Fibroblast of lung (primary cell): Measurements from ENCODE around the gene DLAT. TPM values are rescaled to one million over a fixed set of nuclear protein-coding genes. Genes with fewer than 3 reads are reported as not detected.

Experiments used
- DNase-seq, 2 donors: peaks; one replicate each; pipeline versions ENCODE4 v3.0.0 to v3.0.0-alpha.2; 2010; ENCODE audit warnings: low read depth in 2 of 2
- H2AFZ ChIP-seq: 2 replicates; pipeline ENCODE4 v1.5.1; 2012; ENCODE audit warnings: low read length, control low read depth, inconsistent platforms
- H3K27ac ChIP-seq: 2 replicates; pipeline ENCODE4 v1.5.1; 2011; ENCODE audit warnings: low read length, control low read depth; ENCODE audit not compliant: insufficient read depth
- H3K27me3 ChIP-seq: 2 replicates; pipeline ENCODE4 v1.5.1; 2011; ENCODE audit warnings: mild to moderate bottlenecking, low read length; ENCODE audit not compliant: control insufficient read depth, insufficient read depth
- H3K36me3 ChIP-seq: 2 replicates; pipeline ENCODE4 v1.5.1; 2011; ENCODE audit warnings: low read length; ENCODE audit not compliant: control insufficient read depth, insufficient read depth
- H3K4me1 ChIP-seq: 2 replicates; pipeline ENCODE4 v1.5.1; 2011; ENCODE audit warnings: low read length; ENCODE audit not compliant: control insufficient read depth, insufficient read depth; ENCODE audit errors: extremely low read depth
- H3K4me2 ChIP-seq: 2 replicates; pipeline ENCODE4 v1.5.1; 2011; ENCODE audit warnings: low read length, control low read depth; ENCODE audit not compliant: insufficient read depth; ENCODE audit errors: extremely low read depth
- H3K4me3 ChIP-seq, 4 experiments: fragments of 200-600 bp in 1 of 4; sonication (generic) in 1 of 4; replicated peaks in 1 of 4; 2 replicates each; pipeline ENCODE4 v1.5.1; 2011 to 2016; ENCODE audit warnings: low read length in 4 of 4, low read depth in 3 of 4, mild to moderate bottlenecking in 3 of 4, control low read depth in 2 of 4, inconsistent platforms in 1 of 4, mixed read lengths in 1 of 4; ENCODE audit not compliant: insufficient read depth in 1 of 4; ENCODE audit errors: control extremely low read depth in 1 of 4
- H3K79me2 ChIP-seq: 2 replicates; pipeline ENCODE4 v1.5.1; 2012; ENCODE audit warnings: mild to moderate bottlenecking, low read length, inconsistent platforms; ENCODE audit not compliant: control insufficient read depth, insufficient read depth
- H3K9ac ChIP-seq: 2 replicates; pipeline ENCODE4 v1.5.1; 2011; ENCODE audit warnings: mild to moderate bottlenecking, low read length, control low read depth; ENCODE audit not compliant: insufficient read depth
- H3K9me3 ChIP-seq: 2 replicates; pipeline ENCODE4 v1.5.1; 2012; ENCODE audit warnings: low read depth, low read length; ENCODE audit not compliant: control insufficient read depth, insufficient read depth
- H4K20me1 ChIP-seq: 2 replicates; pipeline ENCODE4 v1.5.1; 2011; ENCODE audit warnings: low read length; ENCODE audit not compliant: control insufficient read depth, insufficient read depth; ENCODE audit errors: extremely low read depth
- EZH2 ChIP-seq: IDR thresholded peaks from 2 replicates; pipeline ENCODE4 v1.5.1; 2012; ENCODE audit warnings: low read length, control low read depth, mild to moderate bottlenecking; ENCODE audit errors: missing control alignments
- polyA plus RNA-seq, 2 donors: library from polyadenylated mRNA; depleted of rRNA in 1 of 2; stranded (reverse) in 1 of 2; unstranded in 1 of 2; fragments of >200 nt; gene quantifications; 2 replicates each; pipeline ENCODE4 v1.2.1, GENCODE V29; 2011 to 2012; ENCODE audit warnings: missing spikeins in 1 of 2
- total RNA-seq: library from RNA; depleted of rRNA; stranded (reverse); fragments of >200 nt; gene quantifications from 2 replicates; pipeline ENCODE4 v1.2.1, GENCODE V29; 2014
- TF ChIP-seq, protein P1 (sequence below), 2 donors: IDR thresholded peaks in 1 of 2; conservative IDR thresholded peaks in 1 of 2; 1 replicate in 1 of 2; 2 replicates in 1 of 2; pipeline ENCODE4 v1.5.1; 2011 to 2012; ENCODE audit warnings: low read length in 2 of 2, control low read depth in 1 of 2, inconsistent platforms in 1 of 2, low read depth in 1 of 2, mild to moderate bottlenecking in 1 of 2

DLAT gene
- total and polyA plus RNA-seq, 2 donors (not counting 1 experiment from before 2014, with no cell fraction given) = 33.9 to 37.8 TPM

DNA sequence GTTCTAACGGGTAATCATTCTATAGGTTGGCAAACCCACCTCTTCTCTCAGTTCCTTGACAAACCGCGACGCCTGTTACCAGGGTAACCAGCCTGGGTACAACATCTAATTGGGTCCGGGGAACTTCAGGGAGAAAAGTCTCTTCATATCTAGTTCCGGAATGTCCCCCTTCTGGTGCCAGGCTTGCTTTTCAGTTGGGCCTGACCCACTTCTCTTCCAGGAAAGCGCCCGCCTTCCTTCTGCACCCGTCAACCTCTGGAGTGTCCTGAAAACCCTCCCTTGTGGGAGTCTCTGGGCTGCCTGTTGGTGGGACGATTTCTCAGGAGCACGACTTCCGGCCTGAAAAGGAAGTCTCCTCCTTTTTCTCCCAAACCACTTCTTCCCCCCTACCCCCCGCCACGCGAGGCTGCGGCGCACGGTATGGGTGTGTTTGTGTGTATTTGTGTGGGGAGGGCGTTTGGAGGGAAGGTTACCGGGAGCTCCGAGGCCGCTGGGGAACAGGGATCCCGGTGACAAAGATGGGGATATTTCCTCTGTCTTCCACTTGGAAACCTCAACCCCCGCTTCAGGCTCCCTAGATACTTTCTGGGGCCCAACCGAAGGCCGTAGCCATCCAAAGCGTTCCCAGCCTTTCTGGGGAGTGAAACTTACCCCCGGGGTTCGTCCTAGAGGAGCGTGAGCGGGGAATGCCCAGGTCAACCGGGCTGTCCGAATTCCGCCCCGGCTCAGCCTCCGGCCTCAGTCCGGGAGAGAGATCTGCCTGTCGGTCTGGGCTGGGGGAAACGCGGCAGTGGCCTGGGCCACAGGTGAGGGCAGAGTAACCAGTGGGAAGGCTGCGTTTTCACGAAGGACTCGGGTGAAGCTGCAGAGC, 49.0 kb downstream of the DLAT start, which contains the start of the genes NKAPD1 and PIH1D2:
TSS of gene NKAPD1 (plus strand) at position 359 of the 871 bp plus-strand sequence. CDS start 1,276 bp downstream, outside the sequence.
TSS of gene PIH1D2 (minus strand) at position 77 of the 871 bp plus-strand sequence. CDS start 843 bp downstream, outside the sequence.
- Histone ChIP-seq H2AFZ (peak within 1 kb of the TSS; percentile 81), H3K4me2 (peak within 1 kb of the TSS; percentile 95), H3K4me3 (peak within 1 kb of the TSS; percentile 85 to 96 (median 92)), H3K79me2 (peaks cover 15% of the 10 kb centered on the region), H3K9ac (peak within 1 kb of the TSS; percentile 84), H3K27ac (peak within 1 kb of the TSS; percentile 90), H4K20me1 (no peaks in the 10 kb centered on the region), H3K4me1 (no peaks in the 10 kb centered on the region), H3K36me3 (peaks cover 3% of the 10 kb centered on the region), H3K9me3 (no peaks in the 10 kb centered on the region), H3K27me3 (no peaks in the 10 kb centered on the region)
- peak; percentile 86 to 94 for DNase-seq
- TF ChIP-seq EZH2 = no peak
- TF ChIP-seq, protein P1, sequence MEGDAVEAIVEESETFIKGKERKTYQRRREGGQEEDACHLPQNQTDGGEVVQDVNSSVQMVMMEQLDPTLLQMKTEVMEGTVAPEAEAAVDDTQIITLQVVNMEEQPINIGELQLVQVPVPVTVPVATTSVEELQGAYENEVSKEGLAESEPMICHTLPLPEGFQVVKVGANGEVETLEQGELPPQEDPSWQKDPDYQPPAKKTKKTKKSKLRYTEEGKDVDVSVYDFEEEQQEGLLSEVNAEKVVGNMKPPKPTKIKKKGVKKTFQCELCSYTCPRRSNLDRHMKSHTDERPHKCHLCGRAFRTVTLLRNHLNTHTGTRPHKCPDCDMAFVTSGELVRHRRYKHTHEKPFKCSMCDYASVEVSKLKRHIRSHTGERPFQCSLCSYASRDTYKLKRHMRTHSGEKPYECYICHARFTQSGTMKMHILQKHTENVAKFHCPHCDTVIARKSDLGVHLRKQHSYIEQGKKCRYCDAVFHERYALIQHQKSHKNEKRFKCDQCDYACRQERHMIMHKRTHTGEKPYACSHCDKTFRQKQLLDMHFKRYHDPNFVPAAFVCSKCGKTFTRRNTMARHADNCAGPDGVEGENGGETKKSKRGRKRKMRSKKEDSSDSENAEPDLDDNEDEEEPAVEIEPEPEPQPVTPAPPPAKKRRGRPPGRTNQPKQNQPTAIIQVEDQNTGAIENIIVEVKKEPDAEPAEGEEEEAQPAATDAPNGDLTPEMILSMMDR (conservative IDR thresholded peaks at IDR 0.05 in 1 of 2, IDR thresholded peaks at IDR 0.05 in 1 of 2; ENCODE audit: low read depth in 1 of 2, low read length in 2 of 2) = peak in 1 of 2 donors; percentile 4

DNA sequence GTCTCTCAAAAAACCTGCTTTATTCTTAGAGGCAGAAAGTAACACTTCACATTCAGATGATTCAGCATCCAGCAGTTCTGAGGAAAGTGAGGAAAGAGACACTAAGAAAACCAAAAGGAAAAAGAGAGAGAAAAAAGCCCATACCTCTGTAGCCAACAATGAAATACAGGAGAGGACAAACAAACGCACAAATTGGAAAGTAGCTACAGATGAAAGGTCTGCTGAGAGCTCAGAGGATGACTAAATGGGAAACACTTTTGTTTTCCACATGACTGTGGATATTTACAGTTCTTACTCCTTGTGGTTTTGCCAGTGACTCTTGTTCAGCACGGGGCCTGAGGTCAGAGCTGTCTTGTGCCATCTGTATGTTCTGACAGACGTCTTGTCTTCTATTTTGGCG, 57.5 kb downstream of the DLAT start:
- Histone ChIP-seq H3K4me1 (no peaks in the 10 kb centered on the region), H3K4me3 (no peak overlapping the region), H3K9me3 (no peaks in the 10 kb centered on the region), H3K36me3 (peaks cover 6% of the 10 kb centered on the region), H4K20me1 (no peaks in the 10 kb centered on the region), H3K79me2 (peaks cover 27% of the 10 kb centered on the region), H2AFZ (no peak overlapping the region), H3K4me2 (no peak overlapping the region), H3K9ac (no peak overlapping the region), H3K27me3 (no peaks in the 10 kb centered on the region), H3K27ac (peak overlapping the region; percentile 48)
- DNase-seq = peak; percentile 53 to 54
- no peak for TF ChIP-seq EZH2
- TF ChIP-seq, protein P1 (conservative IDR thresholded peaks at IDR 0.05 in 1 of 2, IDR thresholded peaks at IDR 0.05 in 1 of 2; ENCODE audit: low read depth in 1 of 2, low read length in 2 of 2) = no peak

DNA sequence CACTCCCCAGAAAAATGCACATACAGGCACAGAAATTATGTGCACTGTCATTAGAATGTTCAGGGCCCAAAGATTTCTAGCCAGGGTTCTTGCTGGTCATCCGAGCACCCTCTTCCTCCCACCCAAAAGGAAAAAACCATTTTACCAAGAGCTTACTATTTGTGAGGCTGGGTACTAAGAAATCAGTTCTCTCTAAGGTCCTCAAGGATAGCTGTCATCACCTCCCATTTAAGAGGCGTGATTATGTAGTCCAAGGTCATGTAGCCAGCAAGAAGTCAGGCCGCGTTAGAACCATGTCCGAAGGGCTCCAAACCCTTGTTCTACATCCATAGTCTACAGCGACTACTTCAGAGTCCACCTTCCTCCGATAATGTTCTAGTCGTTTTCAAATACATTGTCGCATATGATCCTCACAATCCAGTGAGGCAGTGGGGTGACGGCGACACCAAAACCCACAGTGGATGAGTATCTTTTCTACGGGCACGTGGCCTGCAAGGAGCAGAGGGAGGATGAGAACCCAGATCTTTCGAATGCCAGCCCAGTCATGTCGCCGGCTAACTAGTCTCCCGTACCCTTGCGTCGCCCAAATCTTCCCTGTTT, 60.7 kb downstream of the DLAT start:
- peak overlapping the region; percentile 84 for H3K4me2 ChIP-seq
- H3K27me3 ChIP-seq = no peaks in the 10 kb centered on the region
- peak overlapping the region; percentile 84 to 100 (median 95) for H3K4me3 ChIP-seq
- H3K79me2 ChIP-seq = peaks cover 35% of the 10 kb centered on the region
- H2AFZ ChIP-seq = peak overlapping the region; percentile 88
- H3K9ac ChIP-seq = peak overlapping the region; percentile 73
- H3K36me3 ChIP-seq = peaks cover 6% of the 10 kb centered on the region
- no peaks in the 10 kb centered on the region for H3K9me3 ChIP-seq
- peak overlapping the region; percentile 73 for H3K27ac ChIP-seq
- TF ChIP-seq EZH2 = no peak
- TF ChIP-seq, protein P1 (conservative IDR thresholded peaks at IDR 0.05 in 1 of 2, IDR thresholded peaks at IDR 0.05 in 1 of 2; ENCODE audit: low read depth in 1 of 2, low read length in 2 of 2) = no peak
- H3K4me1 ChIP-seq = no peaks in the 10 kb centered on the region
- no peaks in the 10 kb centered on the region for H4K20me1 ChIP-seq
- DNase-seq = peak; percentile 27 to 36
